Small intestine (tissue), 7 donors: ENCODE results near the gene POLE. TPM values are rescaled to one million over a fixed set of nuclear protein-coding genes. Genes with fewer than 3 reads are reported as not detected.
"Not testable (repeated sequence)": the region's sequence is repeated elsewhere in the genome, so short reads cannot be mapped to it uniquely, and the experiment has no call there.

ENCODE experiments used
- DNase-seq, 2 donors: peaks; one replicate each; pipeline versions ENCODE4 v3.0.0 to v3.0.0-alpha.2; 2013
- FAIRE-seq: peaks from 2 replicates; lab custom pipeline; 2012; peaks lifted over from hg19 to GRCh38; lab: Jason Lieb, UNC
- H3K27ac ChIP-seq, 3 donors: one replicate each; pipeline ENCODE4 v1.5.1; 2013; ENCODE audit warnings: low read length in 2 of 3, mild to moderate bottlenecking in 2 of 3, control low read depth in 1 of 3, inconsistent platforms in 1 of 3, low read depth in 1 of 3, moderate library complexity in 1 of 3
- H3K27me3 ChIP-seq, 3 donors: one replicate each; pipeline ENCODE4 v1.6.1; 2013; ENCODE audit warnings: low read length in 3 of 3, inconsistent platforms in 1 of 3; ENCODE audit not compliant: control insufficient read depth in 3 of 3, insufficient read depth in 3 of 3
- H3K36me3 ChIP-seq, 3 donors: one replicate each; pipeline ENCODE4 v1.6.1; 2013; ENCODE audit warnings: low read length in 3 of 3, inconsistent platforms in 1 of 3, low read depth in 1 of 3, mild to moderate bottlenecking in 1 of 3, moderate library complexity in 1 of 3; ENCODE audit not compliant: control insufficient read depth in 3 of 3, insufficient read depth in 2 of 3
- H3K4me1 ChIP-seq, 3 donors: one replicate each; pipeline ENCODE4 v1.6.1; 2013; ENCODE audit warnings: low read length in 2 of 3, inconsistent platforms in 1 of 3, low read depth in 1 of 3, mild to moderate bottlenecking in 1 of 3, moderate library complexity in 1 of 3; ENCODE audit not compliant: control insufficient read depth in 3 of 3, insufficient read depth in 2 of 3
- H3K4me3 ChIP-seq, 3 donors: one replicate each; pipeline ENCODE4 v1.5.1; 2013; ENCODE audit warnings: low read length in 3 of 3, control low read depth in 1 of 3, inconsistent platforms in 1 of 3, low read depth in 1 of 3, mild to moderate bottlenecking in 1 of 3, moderate library complexity in 1 of 3
- H3K9me3 ChIP-seq, 2 donors: one replicate each; pipeline ENCODE4 v1.6.1; 2013; ENCODE audit warnings: low read depth in 1 of 2, low read length in 1 of 2; ENCODE audit not compliant: control insufficient read depth in 2 of 2, insufficient read depth in 1 of 2
- WGBS, 3 donors: extraction: QIAGEN DNeasy Blood & Tissue Kit; methylation state at CpG; one replicate each; pipeline ENCODE4 v1.1.7; 2013; 5-methylcytosine and 5-hydroxymethylcytosine counted together
- polyA plus RNA-seq, 4 donors: library from polyadenylated mRNA; stranded (reverse) in 3 of 4; unstranded in 1 of 4; fragments of 200-250 nt in 3 of 4; fragments of 120-200 nt in 1 of 4; gene quantifications; one replicate each; pipeline versions ENCODE4 v1.2.1 to v1.2.3, GENCODE V29; 2013
- donor health status: healthy with polysubstance abuse.
- donor health status: control.
- donor health status: control.
- donor health status: Bipolar disorder and iron deficiency.
- donor health status: healthy.

The POLE gene
- polyA plus RNA-seq, 4 donors: 23.6 to 58.6 (median 34.0) TPM

GRCh38 chr12:132700212-132700822, 13.2 kb upstream of the POLE start:
- no peaks in the 10 kb centered on the region for H3K27me3 ChIP-seq
- H3K36me3 ChIP-seq: peaks cover 6 to 64% (median 23%) of the 10 kb centered on the region in 3 donors
- H3K4me1 ChIP-seq: no peaks in the 10 kb centered on the region
- H3K27ac ChIP-seq: no peak overlapping the region
- H3K4me3 ChIP-seq: no peak overlapping the region
- H3K9me3 ChIP-seq: no peaks in the 10 kb centered on the region
- DNase-seq (no peak), FAIRE-seq (no peak)
- WGBS, 3 donors: 86 to 91% (median 91%) methylated on average over 10 of the region's 10 CpGs

GRCh38 chr12:132698341-132698740, 11.2 kb upstream of the POLE start:
- H3K36me3 ChIP-seq: peaks cover 6 to 62% (median 16%) of the 10 kb centered on the region in 3 donors
- no peak overlapping the region for H3K27ac ChIP-seq
- no peak overlapping the region for H3K4me3 ChIP-seq
- FAIRE-seq: no peak
- 82 to 87% (median 87%) methylated on average over 5 of the region's 5 CpGs for WGBS, 3 donors
- H3K9me3 ChIP-seq: no peaks in the 10 kb centered on the region
- no peaks in the 10 kb centered on the region for H3K27me3 ChIP-seq
- no peak for DNase-seq
- H3K4me1 ChIP-seq: no peaks in the 10 kb centered on the region

- H3K27me3 ChIP-seq: no peaks in the 10 kb centered on the region
- H3K27ac ChIP-seq: no peak overlapping the region
Measured at GRCh38 chr12:132695431-132695830, 8.3 kb upstream of the POLE start.

DNA sequence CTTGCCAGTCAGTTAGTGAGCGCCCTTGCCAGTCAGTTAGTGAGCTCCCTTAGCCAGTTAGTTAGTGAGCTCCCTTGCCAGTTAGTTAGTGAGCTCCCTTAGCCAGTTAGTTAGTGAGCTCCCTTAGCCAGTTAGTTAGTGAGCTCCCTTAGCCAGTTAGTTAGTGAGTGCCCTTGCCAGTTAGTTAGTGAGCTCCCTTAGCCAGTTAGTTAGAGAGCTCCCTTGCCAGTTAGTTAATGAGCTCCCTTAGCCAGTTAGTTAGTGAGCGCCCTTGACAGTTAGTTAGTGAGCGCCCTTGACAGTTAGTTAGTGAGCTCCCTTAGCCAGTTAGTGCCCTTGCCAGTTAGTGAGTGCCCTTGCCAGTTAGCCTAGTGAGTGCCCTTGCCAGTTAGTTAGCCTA, 7.7 kb upstream of the POLE start:
- H3K36me3 ChIP-seq: peaks cover 6 to 49% (median 10%) of the 10 kb centered on the region in 3 donors
- FAIRE-seq, H3K4me1 ChIP-seq, DNase-seq, H3K4me3 ChIP-seq, H3K9me3 ChIP-seq, H3K27me3 ChIP-seq, H3K27ac ChIP-seq: not testable (repeated sequence)
- WGBS, 3 donors: 96 to 99% (median 99%) methylated on average over 3 of the region's 3 CpGs

More at GRCh38 chr12:132695431-132695830, 8.3 kb upstream of the POLE start:
- WGBS, 3 donors: 88 to 90% (median 89%) methylated on average over 12 of the region's 12 CpGs
- FAIRE-seq: no peak
- no peaks in the 10 kb centered on the region for H3K4me1 ChIP-seq
- H3K9me3 ChIP-seq: no peaks in the 10 kb centered on the region
- H3K4me3 ChIP-seq: no peak overlapping the region
- H3K36me3 ChIP-seq: peaks cover 6 to 45% (median 10%) of the 10 kb centered on the region in 3 donors
- no peak for DNase-seq

GRCh38 chr12:132692030-132692429, 4.9 kb upstream of the POLE start:
- FAIRE-seq, H3K27me3 ChIP-seq, H3K9me3 ChIP-seq, H3K4me1 ChIP-seq, H3K4me3 ChIP-seq, DNase-seq, H3K27ac ChIP-seq: not testable (repeated sequence)
- WGBS, 3 donors: 95 to 100% (median 99%) methylated on average over 2 to 3 of the region's 3 CpGs
- H3K36me3 ChIP-seq: peaks cover 4 to 33% (median 6%) of the 10 kb centered on the region in 3 donors

DNA sequence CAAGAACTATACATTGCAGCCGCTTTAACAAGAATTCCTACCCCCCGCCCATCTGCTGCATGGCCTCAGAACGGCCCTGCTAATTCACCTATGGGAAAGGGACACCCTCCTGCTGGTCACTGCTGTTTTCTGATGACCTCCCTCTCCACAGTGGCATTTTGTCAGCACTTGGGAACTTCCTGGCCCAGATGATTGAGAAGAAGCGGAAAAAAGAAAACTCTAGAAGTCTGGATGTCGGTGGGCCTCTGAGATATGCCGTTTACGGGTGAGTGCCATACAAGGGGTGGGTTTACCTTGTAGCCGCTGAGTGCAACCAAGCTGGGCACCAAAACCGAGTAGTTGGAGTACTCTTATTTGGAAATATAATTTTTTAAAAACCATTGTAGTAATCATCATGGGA, 3.0 kb upstream of the POLE start:
- peaks cover 2 to 9% (median 4%) of the 10 kb centered on the region in 3 donors for H3K4me1 ChIP-seq

DNA sequence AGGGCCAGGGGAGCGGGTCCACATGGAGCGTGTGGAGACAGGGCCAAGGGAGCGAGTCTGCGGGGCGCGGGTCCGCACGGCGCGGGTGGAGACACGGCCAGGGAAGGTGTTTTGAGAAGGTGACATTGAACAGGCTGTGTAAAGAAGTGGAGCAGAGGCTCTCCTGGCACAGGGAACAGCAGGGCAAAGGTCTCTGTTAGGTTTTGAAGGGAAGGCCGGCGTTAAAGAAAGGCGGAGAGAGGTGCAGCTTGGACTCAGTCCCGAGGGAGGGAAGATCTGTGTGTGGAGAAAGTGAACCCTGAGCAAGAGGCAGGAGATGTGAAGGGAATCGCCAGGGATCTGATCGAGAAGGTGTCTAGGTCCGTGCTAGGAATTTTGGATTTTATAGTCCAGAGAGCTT, 2.1 kb upstream of the POLE start:
- Histone ChIP-seq H3K27me3 (no peaks in the 10 kb centered on the region), H3K9me3 (no peaks in the 10 kb centered on the region), H3K36me3 (peaks cover 0 to 15% (median 3%) of the 10 kb centered on the region in 3 donors), H3K27ac (peak overlapping the region; percentile 63 to 87 (median 85)), H3K4me3 (peak overlapping the region in 2 of 3 donors; percentile 38 to 58), H3K4me1 (peaks cover 2 to 9% (median 4%) of the 10 kb centered on the region in 3 donors)
- no peak for FAIRE-seq
- DNase-seq: peak; percentile 83 to 96
- WGBS, 3 donors: 16 to 67% (median 41%) methylated on average over 18 of the region's 18 CpGs

More for the DNA sequence above, 3.0 kb upstream of the POLE start:
- H3K27ac ChIP-seq: peak overlapping the region in 2 of 3 donors; percentile 22 to 85
- FAIRE-seq: no peak
- peaks cover 0 to 17% (median 3%) of the 10 kb centered on the region in 3 donors for H3K36me3 ChIP-seq
- H3K4me3 ChIP-seq: no peak overlapping the region
- H3K27me3 ChIP-seq: no peaks in the 10 kb centered on the region
- no peaks in the 10 kb centered on the region for H3K9me3 ChIP-seq
- WGBS, 3 donors: 90 to 94% (median 91%) methylated on average over 9 of the region's 9 CpGs
- no peak for DNase-seq

GRCh38 chr12:132686825-132687210, 324 bp downstream of the POLE start:
- peaks cover 2 to 9% (median 4%) of the 10 kb centered on the region in 3 donors for H3K4me1 ChIP-seq
- no peak for DNase-seq
- peaks cover 0 to 14% (median 3%) of the 10 kb centered on the region in 3 donors for H3K36me3 ChIP-seq
- H3K4me3 ChIP-seq: peak overlapping the region; percentile 52 to 79 (median 78)
- 0% methylated on average over 47 to 55 of the region's 55 CpGs for WGBS, 3 donors
- H3K27ac ChIP-seq: peak overlapping the region in 2 of 3 donors; percentile 74
- H3K9me3 ChIP-seq: no peaks in the 10 kb centered on the region
- H3K27me3 ChIP-seq: no peaks in the 10 kb centered on the region
- FAIRE-seq: no peak
